Hepatocyte (in vitro differentiated cells): Measurements from ENCODE around the gene RPL11. TPM values are rescaled to one million over a fixed set of nuclear protein-coding genes. Genes with fewer than 3 reads are reported as not detected.

Source experiments
- DNase-seq: peaks from one replicate; pipeline ENCODE4 v3.0.0-alpha.2; 2016; ENCODE audit warnings: low spot score
- H2AFZ ChIP-seq: fragments of 200-600 bp; sonication (generic); 2 replicates; pipeline ENCODE4 v1.6.0; 2016; ENCODE audit warnings: antibody characterized with exemption, mild to moderate bottlenecking
- H3K27ac ChIP-seq: fragments of 200-600 bp; sonication (generic); 2 replicates; pipeline ENCODE4 v1.5.1; 2016; ENCODE audit warnings: mild to moderate bottlenecking
- H3K27me3 ChIP-seq: fragments of 200-600 bp; sonication (generic); 2 replicates; pipeline ENCODE4 v1.6.1; 2016
- H3K36me3 ChIP-seq: fragments of 200-600 bp; sonication (generic); replicated peaks from 2 replicates; pipeline ENCODE4 v1.5.1; 2016; ENCODE audit warnings: low read depth; ENCODE audit not compliant: insufficient read depth
- H3K4me1 ChIP-seq: fragments of 200-600 bp; sonication (generic); 2 replicates; pipeline ENCODE4 v1.5.1; 2016; ENCODE audit warnings: mild to moderate bottlenecking, moderate library complexity; ENCODE audit not compliant: insufficient read depth
- H3K4me2 ChIP-seq: fragments of 200-600 bp; sonication (generic); 2 replicates; pipeline ENCODE4 v1.6.0; 2016
- H3K4me3 ChIP-seq: fragments of 200-600 bp; sonication (generic); 2 replicates; pipeline ENCODE4 v1.5.1; 2016; ENCODE audit warnings: mild to moderate bottlenecking
- H3K79me2 ChIP-seq: fragments of 200-600 bp; sonication (generic); 2 replicates; pipeline ENCODE4 v1.6.0; 2017; ENCODE audit warnings: mild to moderate bottlenecking
- H3K9me2 ChIP-seq: fragments of 200-600 bp; sonication (generic); replicated peaks from 2 replicates; pipeline ENCODE4 v1.6.0; 2017; ENCODE audit warnings: mild to moderate bottlenecking; ENCODE audit not compliant: insufficient read depth
- H3K9me3 ChIP-seq: fragments of 200-600 bp; sonication (generic); 2 replicates; pipeline ENCODE4 v1.5.1; 2016; ENCODE audit warnings: low read depth, mild to moderate bottlenecking
- H4K20me1 ChIP-seq: fragments of 200-600 bp; sonication (generic); 2 replicates; pipeline ENCODE4 v1.6.0; 2016; ENCODE audit warnings: mild to moderate bottlenecking; ENCODE audit not compliant: insufficient read depth, poor library complexity, severe bottlenecking
- EZH2 ChIP-seq: fragments of 200-600 bp; sonication (generic); IDR thresholded peaks from 2 replicates; pipeline ENCODE4 v1.6.1; 2016; ENCODE audit warnings: antibody characterized with exemption, mild to moderate bottlenecking, borderline replicate concordance
- EZH2phosphoT487 ChIP-seq: fragments of 200-600 bp; sonication (generic); IDR thresholded peaks from one replicate; pipeline ENCODE4 v1.6.1; 2018; ENCODE audit warnings: antibody characterized with exemption, mild to moderate bottlenecking, low read depth, moderate library complexity; ENCODE audit not compliant: unreplicated experiment, severe bottlenecking
- WGBS: methylation state at CpG from one replicate; pipeline ENCODE4 v1.1.6; 2016; ENCODE audit warnings: low lambda C conversion rate; ENCODE audit errors: missing lambda C conversion rate; 5-methylcytosine and 5-hydroxymethylcytosine counted together
- polyA plus RNA-seq: library from polyadenylated mRNA; unstranded; fragments of >200 nt; fragmentation: Nextera tagmentation; extraction: Ambion mirVana; gene quantifications from 2 replicates; pipeline ENCODE4 v1.2.1, GENCODE V29; 2016
- total RNA-seq: library from RNA; depleted of rRNA; stranded (reverse); fragments of >200 nt; gene quantifications from 2 replicates; pipeline ENCODE4 v1.2.3, GENCODE V29; 2014
- TF ChIP-seq, protein P1 (sequence below): fragments of 200-600 bp; sonication (generic); IDR thresholded peaks from 2 replicates; pipeline ENCODE4 v1.5.1; 2016; ENCODE audit warnings: antibody characterized with exemption, mild to moderate bottlenecking; ENCODE audit not compliant: poor library complexity

The RPL11 gene
- total and polyA plus RNA-seq, 2 experiments from 2014 or later = 526 to 862 TPM

DNA sequence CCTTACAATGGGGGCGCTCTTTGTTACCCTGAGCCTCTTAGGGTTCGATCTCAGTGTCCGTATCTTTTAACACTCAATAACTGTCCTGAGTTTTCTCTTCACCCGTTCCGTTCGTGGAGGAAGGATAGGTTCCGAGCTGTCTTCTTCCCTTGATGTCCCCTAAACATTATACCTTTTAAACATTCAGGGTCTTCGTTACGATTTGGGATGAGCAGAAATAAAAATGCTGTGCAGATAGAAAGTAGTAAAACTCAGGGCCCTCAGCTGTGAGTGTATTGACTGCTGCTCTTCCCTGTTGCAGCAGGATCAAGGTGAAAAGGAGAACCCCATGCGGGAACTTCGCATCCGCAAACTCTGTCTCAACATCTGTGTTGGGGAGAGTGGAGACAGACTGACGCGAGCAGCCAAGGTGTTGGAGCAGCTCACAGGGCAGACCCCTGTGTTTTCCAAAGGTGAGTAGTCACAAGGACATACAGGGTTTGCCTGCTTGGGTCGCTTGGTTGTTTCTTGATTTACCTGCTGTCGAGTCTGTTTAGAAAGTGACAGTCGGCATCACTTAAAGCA is 784 bp downstream of the RPL11 start:
- Histone ChIP-seq H3K36me3 (no peaks in the 10 kb centered on the region), H3K27me3 (no peaks in the 10 kb centered on the region), H3K4me1 (peaks cover 26% of the 10 kb centered on the region), H2AFZ (no peak overlapping the region), H3K4me3 (peak overlapping the region; percentile 94), H3K9me2 (no peaks in the 10 kb centered on the region), H3K79me2 (peaks cover 57% of the 10 kb centered on the region), H3K9me3 (no peaks in the 10 kb centered on the region), H4K20me1 (peaks cover 52% of the 10 kb centered on the region), H3K27ac (peak overlapping the region; percentile 94), H3K4me2 (peak overlapping the region; percentile 94)
- TF ChIP-seq EZH2 (no peak), EZH2phosphoT487 (no peak)
- TF ChIP-seq, protein P1, sequence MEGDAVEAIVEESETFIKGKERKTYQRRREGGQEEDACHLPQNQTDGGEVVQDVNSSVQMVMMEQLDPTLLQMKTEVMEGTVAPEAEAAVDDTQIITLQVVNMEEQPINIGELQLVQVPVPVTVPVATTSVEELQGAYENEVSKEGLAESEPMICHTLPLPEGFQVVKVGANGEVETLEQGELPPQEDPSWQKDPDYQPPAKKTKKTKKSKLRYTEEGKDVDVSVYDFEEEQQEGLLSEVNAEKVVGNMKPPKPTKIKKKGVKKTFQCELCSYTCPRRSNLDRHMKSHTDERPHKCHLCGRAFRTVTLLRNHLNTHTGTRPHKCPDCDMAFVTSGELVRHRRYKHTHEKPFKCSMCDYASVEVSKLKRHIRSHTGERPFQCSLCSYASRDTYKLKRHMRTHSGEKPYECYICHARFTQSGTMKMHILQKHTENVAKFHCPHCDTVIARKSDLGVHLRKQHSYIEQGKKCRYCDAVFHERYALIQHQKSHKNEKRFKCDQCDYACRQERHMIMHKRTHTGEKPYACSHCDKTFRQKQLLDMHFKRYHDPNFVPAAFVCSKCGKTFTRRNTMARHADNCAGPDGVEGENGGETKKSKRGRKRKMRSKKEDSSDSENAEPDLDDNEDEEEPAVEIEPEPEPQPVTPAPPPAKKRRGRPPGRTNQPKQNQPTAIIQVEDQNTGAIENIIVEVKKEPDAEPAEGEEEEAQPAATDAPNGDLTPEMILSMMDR = no peak
- 10% methylated on average over 17 of the region's 17 CpGs for WGBS
- DNase-seq = no peak

DNA sequence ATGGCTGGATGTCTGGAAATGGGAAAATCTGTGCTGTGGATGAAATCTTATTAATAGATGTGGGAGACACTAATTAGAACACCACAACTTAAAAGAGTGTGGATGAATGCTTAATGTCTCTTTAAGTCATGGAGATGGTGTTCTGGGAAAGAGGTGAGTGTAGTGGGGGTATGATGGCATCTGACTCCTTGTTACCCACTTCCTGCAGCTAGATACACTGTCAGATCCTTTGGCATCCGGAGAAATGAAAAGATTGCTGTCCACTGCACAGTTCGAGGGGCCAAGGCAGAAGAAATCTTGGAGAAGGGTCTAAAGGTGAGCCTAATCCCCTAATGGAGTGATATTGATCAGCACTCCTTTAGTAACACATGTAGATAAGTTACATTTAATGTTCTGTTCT is 2.0 kb downstream of the RPL11 start:
- Histone ChIP-seq H3K4me3 (peak overlapping the region; percentile 94), H3K79me2 (peaks cover 69% of the 10 kb centered on the region), H3K27me3 (no peaks in the 10 kb centered on the region), H3K27ac (no peak overlapping the region), H3K4me1 (peaks cover 26% of the 10 kb centered on the region), H3K9me3 (no peaks in the 10 kb centered on the region), H3K4me2 (peak overlapping the region; percentile 94), H2AFZ (no peak overlapping the region), H3K36me3 (no peaks in the 10 kb centered on the region), H4K20me1 (peaks cover 64% of the 10 kb centered on the region), H3K9me2 (no peaks in the 10 kb centered on the region)
- 74% methylated on average over 2 of the region's 2 CpGs for WGBS
- TF ChIP-seq EZH2phosphoT487 = no peak
- no peak for TF ChIP-seq EZH2
- TF ChIP-seq, protein P1 = no peak
- no peak for DNase-seq

GRCh38 chr1:23694371-23694770 is 2.8 kb downstream of the RPL11 start:
- no peaks in the 10 kb centered on the region for H3K9me2 ChIP-seq
- H3K27me3 ChIP-seq = no peaks in the 10 kb centered on the region
- 86% methylated on average over 3 of the region's 3 CpGs for WGBS
- TF ChIP-seq, protein P1 = no peak
- TF ChIP-seq EZH2 (no peak), EZH2phosphoT487 (no peak)
- no peak overlapping the region for H3K4me3 ChIP-seq
- no peak for DNase-seq
- peak overlapping the region; percentile 94 for H3K4me2 ChIP-seq
- peaks cover 77% of the 10 kb centered on the region for H3K79me2 ChIP-seq
- peaks cover 68% of the 10 kb centered on the region for H4K20me1 ChIP-seq
- no peak overlapping the region for H3K27ac ChIP-seq
- H2AFZ ChIP-seq = no peak overlapping the region
- peaks cover 5% of the 10 kb centered on the region for H3K36me3 ChIP-seq
- no peaks in the 10 kb centered on the region for H3K9me3 ChIP-seq
- H3K4me1 ChIP-seq = peaks cover 26% of the 10 kb centered on the region

DNA sequence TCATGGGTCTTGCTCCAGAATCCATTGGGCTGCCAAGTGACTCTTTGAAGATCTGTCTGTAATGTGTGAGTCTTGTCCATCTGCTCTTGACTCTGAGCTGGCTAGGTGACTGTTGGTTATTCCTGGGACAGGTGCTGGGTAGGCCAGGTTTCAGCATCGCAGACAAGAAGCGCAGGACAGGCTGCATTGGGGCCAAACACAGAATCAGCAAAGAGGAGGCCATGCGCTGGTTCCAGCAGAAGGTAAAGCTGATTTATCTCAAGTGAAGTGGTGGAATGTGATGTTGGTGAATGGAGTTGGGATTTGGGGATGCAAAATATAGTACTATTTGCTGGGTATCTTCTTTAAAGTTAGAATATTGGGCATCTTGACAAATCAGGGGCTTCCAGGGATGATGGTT is 4.1 kb downstream of the RPL11 start:
- Histone ChIP-seq H3K36me3 (peaks cover 5% of the 10 kb centered on the region), H3K4me2 (peak overlapping the region; percentile 25)

More for the DNA sequence above, 4.1 kb downstream of the RPL11 start:
- no peak for DNase-seq
- TF ChIP-seq EZH2 = no peak
- TF ChIP-seq, protein P1 = no peak
- TF ChIP-seq EZH2phosphoT487 = no peak
- Histone ChIP-seq H3K9me3 (no peaks in the 10 kb centered on the region), H3K9me2 (no peaks in the 10 kb centered on the region), H3K4me1 (peaks cover 26% of the 10 kb centered on the region), H3K27me3 (no peaks in the 10 kb centered on the region), H3K4me3 (no peak overlapping the region), H3K27ac (no peak overlapping the region), H3K79me2 (peaks cover 90% of the 10 kb centered on the region), H4K20me1 (peaks cover 80% of the 10 kb centered on the region), H2AFZ (no peak overlapping the region)
- 96% methylated on average over 3 of the region's 3 CpGs for WGBS
